Measurements from ENCODE around the gene SAA2. TPM values are rescaled to one million over a fixed set of nuclear protein-coding genes. Genes with fewer than 3 reads are reported as not detected.
"Not testable (repeated sequence)": the region's sequence is repeated elsewhere in the genome, so short reads cannot be mapped to it uniquely, and the experiment has no call there.

Gene SAA2
- not detected for total RNA-seq

DNA sequence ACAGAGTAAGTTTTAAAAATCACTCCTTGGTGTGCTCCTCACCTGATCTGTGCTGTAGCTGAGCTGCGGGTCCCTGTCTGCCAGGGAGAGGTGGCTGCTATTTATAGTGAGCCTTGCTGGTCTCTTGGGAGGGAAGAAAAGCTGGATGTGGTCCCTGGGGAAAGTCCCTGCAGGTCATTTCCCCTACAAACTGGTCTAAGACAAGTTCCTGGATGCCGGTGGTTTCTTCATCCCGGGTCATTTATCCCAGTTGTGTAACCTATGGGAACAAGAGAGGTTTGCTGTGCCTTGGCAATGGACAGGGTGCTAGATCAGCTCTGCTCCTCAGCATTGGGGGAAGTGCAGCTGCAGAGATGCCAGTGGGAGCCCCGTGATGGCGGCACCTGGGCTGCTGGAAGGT, at the start of gene SAA2:
SAA2 (minus strand) TSS at position 108 of the 400 bp plus-strand sequence. CDS start 657 bp downstream, outside the sequence.
- no peak for DNase-seq

- no peak for DNase-seq
Measured at GRCh38 chr11:18295316-18295715, 46.8 kb upstream of the SAA2 start.

GRCh38 chr11:18294862-18295261, 46.4 kb upstream of the SAA2 start:
- DNase-seq = no peak

DNA sequence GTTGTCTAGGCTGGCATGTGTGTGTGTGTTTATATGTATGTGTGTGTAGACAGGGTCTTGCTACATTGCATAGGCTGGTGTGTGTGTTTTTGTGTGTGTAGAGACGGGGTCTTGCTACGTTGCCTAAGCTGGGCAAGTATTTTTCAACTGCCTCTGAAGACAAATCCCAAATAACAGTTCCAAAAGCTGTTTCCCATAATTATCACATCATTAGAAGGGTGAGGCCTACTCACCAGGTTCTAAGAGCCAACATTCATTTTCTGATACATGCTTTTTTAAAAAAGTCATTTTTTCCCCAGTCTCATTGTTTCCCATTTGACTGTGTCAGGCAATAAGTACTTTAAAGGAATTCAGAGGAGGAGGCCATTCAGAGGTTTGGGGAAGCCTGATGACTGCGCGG, 40.4 kb upstream of the SAA2 start:
- DNase-seq = no peak

- no peak for DNase-seq
Measured at GRCh38 chr11:18285841-18286240, 37.4 kb upstream of the SAA2 start.

DNA sequence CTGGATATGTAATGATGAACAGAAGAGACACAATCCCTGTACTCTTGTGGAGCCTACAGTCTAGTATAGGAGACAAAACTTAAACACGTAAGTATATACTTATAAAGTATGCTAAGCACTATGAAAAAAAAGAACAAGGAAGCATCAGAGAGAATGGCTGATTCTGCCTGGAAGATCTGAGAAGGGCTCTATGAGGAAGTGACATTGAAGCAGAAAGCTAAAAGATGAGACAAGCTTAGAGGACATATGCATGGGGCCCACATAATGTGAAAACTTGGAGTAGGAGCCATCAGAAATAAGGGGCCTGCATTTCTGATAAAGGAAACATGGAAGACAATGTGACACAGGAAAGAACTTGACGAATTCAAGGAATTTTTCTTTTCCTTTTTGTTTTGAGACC, 34.2 kb upstream of the SAA2 start:
- no peak for DNase-seq

GRCh38 chr11:18280438-18281045, 32.1 kb upstream of the SAA2 start:
- no peak for DNase-seq

GRCh38 chr11:18277565-18278271, 29.2 kb upstream of the SAA2 start:
- DNase-seq = no peak

- DNase-seq = no peak
Measured at GRCh38 chr11:18271206-18271605, 22.7 kb upstream of the SAA2 start.

GRCh38 chr11:18270102-18270501, 21.6 kb upstream of the SAA2 start:
- DNase-seq = no peak

DNA sequence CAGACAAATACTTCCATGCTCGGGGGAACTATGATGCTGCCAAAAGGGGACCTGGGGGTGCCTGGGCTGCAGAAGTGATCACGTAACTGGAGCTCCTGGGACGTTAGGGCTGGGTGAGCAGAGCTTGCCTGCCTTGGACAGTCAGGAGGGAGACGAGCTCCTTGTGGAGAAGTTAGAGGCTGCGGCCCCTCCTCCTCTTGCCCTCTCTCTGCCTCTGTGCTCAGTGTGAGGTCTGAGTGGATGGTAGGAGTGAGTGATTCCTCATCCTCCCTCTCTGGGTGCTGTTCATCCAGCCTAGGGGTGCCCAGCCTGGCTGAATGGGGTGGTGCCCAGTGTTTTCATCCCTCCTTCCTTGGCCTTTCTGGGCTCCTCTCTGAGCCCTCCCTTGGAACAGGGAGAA, 20.8 kb upstream of the SAA2 start:
- DNase-seq = not testable (repeated sequence)

DNA sequence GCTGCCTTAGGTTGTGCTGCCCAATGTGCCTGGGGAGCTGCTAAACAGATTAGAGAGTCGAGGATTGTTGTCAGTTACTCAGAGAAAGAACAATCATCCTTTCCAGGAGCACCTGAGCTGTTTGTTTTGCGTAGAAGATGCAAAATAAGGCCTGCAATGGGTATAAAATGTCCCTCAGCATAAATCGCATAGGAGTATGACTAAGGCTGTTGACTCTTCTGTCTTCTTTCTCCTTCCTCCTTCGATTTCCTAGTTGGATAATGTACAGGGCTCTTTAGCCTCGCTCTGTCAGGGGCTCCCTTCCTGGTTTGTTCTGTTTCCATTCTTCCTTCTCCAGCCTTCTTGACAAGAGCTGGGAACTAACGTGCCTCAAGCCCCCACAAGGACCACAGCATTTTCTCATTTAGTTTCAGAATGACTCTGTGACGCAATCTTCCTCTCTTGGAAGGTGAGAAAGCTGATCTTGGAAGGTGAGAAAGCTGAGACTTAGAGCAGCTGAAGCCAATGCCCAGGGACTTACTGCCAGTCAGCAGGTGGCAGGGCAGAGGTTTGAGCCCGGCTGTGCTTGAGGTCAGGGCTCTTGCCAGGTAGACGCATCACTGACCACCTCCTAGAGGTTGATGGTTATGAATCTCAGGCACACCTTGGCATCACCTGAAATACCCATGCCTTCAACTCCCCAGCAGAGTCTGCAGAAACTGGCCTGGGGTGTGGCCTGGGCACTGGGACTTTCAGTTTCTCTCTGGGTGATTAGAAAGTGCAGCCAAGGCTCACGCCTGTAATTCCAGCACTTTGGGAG, 19.1 kb upstream of the SAA2 start:
- not testable (repeated sequence) for DNase-seq

- no peak for DNase-seq
Measured at GRCh38 chr11:18265949-18266348, 17.5 kb upstream of the SAA2 start, which contains the start of gene SAA1. SAA1 (plus strand) TSS chr11:18266264; CDS start chr11:18266888, 624 bp downstream.

DNA sequence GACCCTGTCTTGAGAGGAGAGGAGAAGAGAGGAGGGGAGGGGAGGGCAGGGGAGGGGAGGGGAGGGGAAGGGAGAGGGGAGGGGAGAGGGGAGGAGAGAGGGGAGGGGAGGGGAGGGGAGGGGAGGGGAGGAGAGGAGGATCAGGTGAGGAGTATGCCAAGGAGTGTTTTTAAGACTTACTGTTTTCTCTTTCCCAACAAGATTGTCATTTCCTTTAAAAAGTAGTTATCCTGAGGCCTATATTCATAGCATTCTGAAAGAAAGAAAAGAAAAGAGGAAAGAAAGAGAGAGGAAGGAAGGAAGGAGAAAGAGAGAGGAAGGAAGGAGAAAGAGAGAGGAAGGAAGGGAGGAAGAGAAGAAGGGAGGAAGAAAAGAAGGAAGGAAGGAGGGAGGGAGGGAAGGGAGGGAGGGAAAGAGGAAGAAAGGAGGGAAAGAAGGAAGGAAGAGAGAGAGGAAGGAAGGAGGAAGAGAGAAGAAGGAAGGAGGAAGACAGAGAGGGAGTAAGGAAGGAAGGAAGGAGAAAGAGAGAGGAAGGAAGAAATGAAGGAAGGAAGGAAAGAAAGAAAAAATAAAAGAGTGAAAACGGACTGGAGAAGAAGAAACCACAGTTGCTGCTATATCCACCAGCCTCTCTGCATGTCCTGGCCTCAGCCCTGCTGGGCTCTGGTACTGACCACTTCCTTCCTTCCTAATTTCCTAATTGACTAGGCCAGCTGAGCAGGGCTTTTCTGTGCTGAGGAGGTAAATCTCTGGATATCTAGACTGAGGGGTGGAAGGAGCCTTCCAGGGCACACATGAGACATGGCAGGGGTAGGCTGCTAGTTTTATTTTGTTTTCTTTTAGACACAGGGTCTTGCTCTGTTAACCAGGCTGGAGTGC, 16.4 kb upstream of the SAA2 start:
- DNase-seq = no peak

- no peak for DNase-seq
Measured at GRCh38 chr11:18264035-18264434, 15.6 kb upstream of the SAA2 start.

GRCh38 chr11:18262681-18263350, 14.3 kb upstream of the SAA2 start:
- not testable (repeated sequence) for DNase-seq

DNA sequence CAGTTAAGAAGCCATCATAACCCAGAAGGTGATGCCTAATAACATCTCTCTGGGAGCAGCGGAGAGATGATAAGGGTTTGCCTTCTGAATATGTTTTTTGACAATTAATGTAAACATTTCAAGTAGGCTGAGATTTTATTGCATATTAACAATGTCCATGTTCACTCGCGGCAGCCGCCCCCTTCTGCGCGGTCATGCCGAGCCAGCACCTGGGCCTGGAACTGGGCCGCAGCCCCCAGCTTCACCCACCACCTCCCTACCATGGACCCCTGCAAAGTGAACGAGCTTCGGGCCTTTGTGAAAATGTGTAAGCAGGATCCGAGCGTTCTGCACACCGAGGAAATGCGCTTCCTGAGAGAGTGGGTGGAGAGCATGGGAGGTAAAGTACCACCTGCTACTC, 13.3 kb upstream of the SAA2 start:
- no peak for DNase-seq

DNA sequence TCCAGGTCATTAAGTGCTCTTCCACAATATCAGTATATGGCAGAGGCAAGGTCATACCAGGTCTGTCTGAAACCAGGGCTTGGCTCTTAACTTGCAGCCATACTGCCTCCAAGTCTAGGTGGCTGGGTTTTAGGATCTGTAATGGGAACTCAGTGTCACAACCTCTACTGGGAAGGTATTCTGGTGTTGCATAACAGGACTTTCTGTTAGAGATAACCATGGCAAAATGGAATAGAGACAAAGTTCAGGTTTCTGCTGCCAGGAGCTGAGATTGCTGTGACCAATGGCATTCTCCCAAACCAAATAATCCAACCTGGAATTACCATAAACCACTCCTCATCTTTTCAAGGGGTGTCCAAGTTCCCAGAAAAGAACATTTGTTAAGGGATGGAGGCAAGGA, 10.8 kb upstream of the SAA2 start:
- DNase-seq = no peak

- DNase-seq = no peak
Measured at GRCh38 chr11:18254781-18255361, 6.4 kb upstream of the SAA2 start.

DNA sequence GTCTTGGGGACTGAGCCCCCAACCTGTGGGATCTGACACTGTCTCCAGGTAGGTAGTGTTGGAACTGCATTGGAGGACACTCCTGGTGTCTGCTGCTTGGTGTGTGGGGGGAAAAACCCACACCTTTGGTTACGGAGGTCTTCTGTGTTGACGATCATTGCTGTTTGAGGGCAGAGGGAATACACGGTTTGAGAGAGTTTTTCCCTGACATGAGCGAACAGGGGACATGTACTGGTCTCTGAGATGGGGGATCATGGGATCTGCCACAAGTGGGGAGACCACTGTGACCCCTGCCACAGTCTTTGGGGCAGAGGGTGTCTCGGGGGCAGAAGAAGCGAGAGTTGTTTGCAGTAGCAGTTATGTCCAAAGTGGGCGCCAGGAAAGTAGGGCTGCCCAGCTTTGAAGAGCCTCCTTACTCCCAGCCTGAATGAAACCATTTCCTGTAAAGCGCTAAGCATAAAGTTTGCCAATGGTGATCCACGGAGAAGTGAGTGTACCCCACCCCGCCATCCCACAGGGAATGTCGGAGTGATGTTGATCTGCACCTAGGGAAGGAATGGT, 5.4 kb upstream of the SAA2 start:
- no peak for DNase-seq

- DNase-seq = no peak
Measured at GRCh38 chr11:18253233-18253632, 4.8 kb upstream of the SAA2 start.
